ENCODE results near the gene MUC5AC. TPM values are rescaled to one million over a fixed set of nuclear protein-coding genes. Genes with fewer than 3 reads are reported as not detected.

MUC5AC gene
- total RNA-seq, 3 donors from 2014 or later, result 0.03 to 0.63 TPM; not detected in 1

- no peak for DNase-seq
- Histone ChIP-seq H3K4me1 (ENCODE audit: low read depth) (no peaks in the 10 kb centered on the region), H3K36me3 (ENCODE audit: low read depth) (no peaks in the 10 kb centered on the region), H3K4me3 (no peak overlapping the region), H3K9me3 (peaks cover 17% of the 10 kb centered on the region)
- intact Hi-C loops (cut with DNase I, micrococcal nuclease), result no loop called here
- no peak for TF ChIP-seq CTCF (IDR thresholded peaks at IDR 0.05)
- no peak for ATAC-seq
These were observed 19.7 kb upstream of the MUC5AC start for GRCh38 chr11:1138097-1138496.

GRCh38 chr11:1139441-1140083, 18.2 kb upstream of the MUC5AC start:
- Histone ChIP-seq H3K9me3 (peaks cover 9% of the 10 kb centered on the region), H3K4me3 (no peak overlapping the region), H3K36me3 (ENCODE audit: low read depth) (no peaks in the 10 kb centered on the region), H3K4me1 (ENCODE audit: low read depth) (no peaks in the 10 kb centered on the region)
- ATAC-seq (peak; percentile 75), DNase-seq (no peak)
- intact Hi-C loops (cut with DNase I, micrococcal nuclease), result no loop called here
- no peak for TF ChIP-seq CTCF (IDR thresholded peaks at IDR 0.05)

- intact Hi-C loops (cut with DNase I, micrococcal nuclease), result no loop called here
- ATAC-seq, result no peak
- no peak for TF ChIP-seq CTCF (IDR thresholded peaks at IDR 0.05)
- no peaks in the 10 kb centered on the region for H3K4me1 ChIP-seq (ENCODE audit: low read depth)
- no peak overlapping the region for H3K4me3 ChIP-seq
- DNase-seq, result no peak
- H3K36me3 ChIP-seq (ENCODE audit: low read depth), result no peaks in the 10 kb centered on the region
- H3K9me3 ChIP-seq, result no peaks in the 10 kb centered on the region
These were observed 16.9 kb upstream of the MUC5AC start for GRCh38 chr11:1140642-1141490.

- ATAC-seq, result no peak
- intact Hi-C loops (cut with DNase I, micrococcal nuclease), result no loop called here
- no peaks in the 10 kb centered on the region for H3K9me3 ChIP-seq
- H3K4me3 ChIP-seq, result no peak overlapping the region
- DNase-seq, result no peak
- H3K36me3 ChIP-seq (ENCODE audit: low read depth), result no peaks in the 10 kb centered on the region
- peaks cover 2% of the 10 kb centered on the region for H3K4me1 ChIP-seq (ENCODE audit: low read depth)
- no peak for TF ChIP-seq CTCF (IDR thresholded peaks at IDR 0.05)
These were observed 11.4 kb upstream of the MUC5AC start for GRCh38 chr11:1146365-1146764.

GRCh38 chr11:1147792-1148191, 10.0 kb upstream of the MUC5AC start:
- no peak for TF ChIP-seq CTCF (IDR thresholded peaks at IDR 0.05)
- ATAC-seq (no peak), DNase-seq (no peak)
- Histone ChIP-seq H3K36me3 (ENCODE audit: low read depth) (no peaks in the 10 kb centered on the region), H3K4me3 (no peak overlapping the region), H3K4me1 (ENCODE audit: low read depth) (peaks cover 2% of the 10 kb centered on the region), H3K9me3 (no peaks in the 10 kb centered on the region)
- intact Hi-C loops (cut with DNase I, micrococcal nuclease), result no loop called here

All from mucosa of descending colon (tissue), 3 donors.